ENCODE measurements around the gene PWWP2B.

DNA sequence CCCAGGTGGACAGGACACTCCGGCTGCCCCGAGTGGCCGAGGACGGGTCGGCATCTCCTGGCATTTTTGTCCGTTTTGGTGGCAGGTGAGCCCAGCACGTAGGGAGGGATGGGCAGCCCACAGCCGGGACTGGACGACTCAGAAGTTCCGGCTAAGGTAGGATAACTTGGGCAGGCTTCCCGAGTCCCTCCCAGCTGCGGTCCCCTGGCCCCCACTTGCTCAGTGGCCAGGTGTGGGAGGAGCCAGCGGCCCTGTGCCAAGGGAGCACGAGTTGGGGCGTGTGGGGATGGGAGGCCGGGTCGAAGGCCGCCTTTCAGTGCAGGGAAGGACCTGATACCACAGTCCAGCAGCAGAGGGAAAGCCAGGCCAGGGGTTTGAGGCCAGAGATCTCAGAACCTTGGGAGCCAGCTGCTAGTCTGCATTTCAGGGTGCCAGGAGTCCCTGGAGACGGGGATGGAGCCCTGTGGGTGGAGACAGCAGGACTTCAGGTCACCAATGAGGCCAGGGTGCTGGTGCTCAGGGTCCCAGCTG lies 58.5 kb downstream of the PWWP2B start:
- TF ChIP-seq, protein P1, sequence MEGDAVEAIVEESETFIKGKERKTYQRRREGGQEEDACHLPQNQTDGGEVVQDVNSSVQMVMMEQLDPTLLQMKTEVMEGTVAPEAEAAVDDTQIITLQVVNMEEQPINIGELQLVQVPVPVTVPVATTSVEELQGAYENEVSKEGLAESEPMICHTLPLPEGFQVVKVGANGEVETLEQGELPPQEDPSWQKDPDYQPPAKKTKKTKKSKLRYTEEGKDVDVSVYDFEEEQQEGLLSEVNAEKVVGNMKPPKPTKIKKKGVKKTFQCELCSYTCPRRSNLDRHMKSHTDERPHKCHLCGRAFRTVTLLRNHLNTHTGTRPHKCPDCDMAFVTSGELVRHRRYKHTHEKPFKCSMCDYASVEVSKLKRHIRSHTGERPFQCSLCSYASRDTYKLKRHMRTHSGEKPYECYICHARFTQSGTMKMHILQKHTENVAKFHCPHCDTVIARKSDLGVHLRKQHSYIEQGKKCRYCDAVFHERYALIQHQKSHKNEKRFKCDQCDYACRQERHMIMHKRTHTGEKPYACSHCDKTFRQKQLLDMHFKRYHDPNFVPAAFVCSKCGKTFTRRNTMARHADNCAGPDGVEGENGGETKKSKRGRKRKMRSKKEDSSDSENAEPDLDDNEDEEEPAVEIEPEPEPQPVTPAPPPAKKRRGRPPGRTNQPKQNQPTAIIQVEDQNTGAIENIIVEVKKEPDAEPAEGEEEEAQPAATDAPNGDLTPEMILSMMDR (conservative IDR thresholded peaks at IDR 0.05): no peak
- no peak for TF ChIP-seq ZFX (IDR thresholded peaks at IDR 0.05)
